Posterior cingulate gyrus (tissue), 11 donors: ENCODE measurements around the gene IPP.
"Not testable (repeated sequence)": the region's sequence is repeated elsewhere in the genome, so short reads cannot be mapped to it uniquely, and the experiment has no call there.

Experiments
- DNase-seq, 10 donors: peaks; one replicate each; pipeline versions ENCODE4 v3.0.0 to v3.0.0-alpha.2; 2020 to 2021; ENCODE audit warnings: mixed read lengths in 3 of 10
- intact Hi-C: fragments of 100-400 bp; cut with DNase I; formaldehyde crosslinking; loops from one replicate; pipeline ENCODE4 v1.15.1; 2023

The IPP gene

GRCh38 chr1:45750298-45751038 is at the start of gene IPP:
Gene IPP, minus strand, starts transcription at chr1:45750653. Its CDS starts 4,242 bp downstream, at chr1:45746411.
- peak; percentile 88 to 99 (median 92) for DNase-seq
- intact Hi-C loops: loop anchor here (2.0 kb wide), 2 partner anchors 52 to 64 kb away; partner anchors contain the start of genes GPBP1L1 and MAST2

DNA sequence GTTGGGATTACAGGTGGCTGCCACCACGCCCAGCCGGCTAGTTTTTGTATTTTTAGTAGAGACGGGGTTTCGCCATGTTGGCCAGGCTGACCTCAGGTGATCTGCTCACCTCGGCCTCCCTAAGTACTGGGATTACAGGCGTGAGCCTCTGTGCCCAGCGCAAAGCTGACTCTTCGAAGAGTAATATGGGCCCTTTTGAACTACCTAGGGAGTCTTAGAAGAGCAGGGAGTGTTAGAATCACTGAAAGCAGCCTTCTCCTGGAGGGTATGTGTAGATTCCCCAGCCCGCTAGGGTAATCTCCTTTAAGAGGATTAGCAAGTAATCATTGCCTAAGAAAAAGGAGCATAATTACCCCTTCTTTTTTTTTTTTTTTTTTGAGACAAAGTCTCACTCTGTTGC is 46.5 kb upstream of the IPP start:
- no peak for DNase-seq

DNA sequence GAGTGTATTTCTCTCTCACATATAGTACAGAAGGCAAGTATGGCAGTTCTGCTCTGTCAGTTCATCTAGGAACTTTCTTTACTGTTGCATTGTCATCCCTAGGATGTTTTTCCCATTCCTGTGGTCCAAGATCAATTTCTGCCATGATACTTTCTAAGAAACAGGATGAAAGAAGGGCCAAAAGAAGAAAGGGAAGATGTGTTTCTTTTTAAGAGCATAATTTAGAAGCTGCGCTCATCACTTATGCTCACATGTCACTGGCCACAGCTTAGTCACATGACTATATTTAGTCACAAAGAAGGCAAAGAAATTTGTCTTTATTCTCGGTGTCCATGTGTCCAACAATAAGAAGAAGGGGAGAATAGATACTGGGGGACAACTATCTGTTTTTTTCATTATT is 45.9 kb upstream of the IPP start:
- no peak for DNase-seq
- intact Hi-C loops: no loop called here

More for the DNA sequence above, 46.5 kb upstream of the IPP start:
- intact Hi-C loops: no loop called here

DNA sequence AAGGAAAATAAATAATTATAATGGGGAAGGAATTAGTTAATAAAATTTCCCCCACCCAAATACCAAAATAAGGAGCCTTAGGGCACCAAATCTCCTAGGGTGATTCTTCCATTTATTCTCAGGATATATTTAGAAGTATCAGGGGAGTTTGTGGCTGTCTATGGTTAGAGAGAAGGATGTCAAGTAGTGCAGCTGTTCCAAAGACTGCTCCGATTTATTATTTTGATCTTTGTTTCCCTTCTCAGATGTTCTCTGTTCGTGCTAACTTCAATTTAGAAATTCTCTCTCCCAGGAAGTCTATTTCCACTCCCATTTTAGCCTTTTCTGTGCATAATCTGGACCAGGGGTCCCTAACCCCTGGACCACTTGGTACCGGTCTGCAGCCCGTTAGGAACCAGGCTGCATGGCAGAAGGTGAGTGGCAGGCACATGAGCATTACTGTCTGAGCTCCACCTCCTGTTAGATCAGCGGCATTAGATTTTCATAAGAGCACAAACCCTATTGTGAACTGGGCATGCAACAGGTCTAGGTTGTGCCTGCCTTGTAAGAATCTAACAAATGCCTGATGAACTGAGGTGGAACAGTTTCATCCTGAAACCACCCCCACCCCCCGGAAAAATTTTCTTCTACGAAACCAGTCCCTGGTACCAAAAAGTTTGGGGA is 43.6 kb upstream of the IPP start:
- intact Hi-C loops: no loop called here

DNA sequence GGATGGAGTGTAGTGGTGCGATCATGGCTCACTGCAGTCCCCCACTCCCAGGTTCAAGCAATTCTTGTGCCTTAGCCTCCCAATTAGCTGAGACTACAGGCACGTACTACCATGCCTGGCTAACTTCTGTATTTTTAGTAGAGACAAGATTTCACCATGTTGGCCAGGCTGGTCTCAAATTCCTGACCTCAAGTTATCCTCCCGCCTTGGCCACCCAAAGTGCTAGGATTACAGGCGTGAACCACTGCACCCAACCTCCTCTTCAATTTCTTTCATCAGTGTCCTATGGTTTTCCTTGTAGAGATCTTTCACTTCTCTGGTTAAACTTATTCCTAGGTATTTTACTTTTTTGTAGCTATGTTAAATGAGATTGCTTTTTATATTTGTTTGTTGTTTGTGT is 42.3 kb upstream of the IPP start:
- intact Hi-C loops: no loop called here
- DNase-seq: no peak

More for the DNA sequence above, 43.6 kb upstream of the IPP start:
- DNase-seq: no peak

DNA sequence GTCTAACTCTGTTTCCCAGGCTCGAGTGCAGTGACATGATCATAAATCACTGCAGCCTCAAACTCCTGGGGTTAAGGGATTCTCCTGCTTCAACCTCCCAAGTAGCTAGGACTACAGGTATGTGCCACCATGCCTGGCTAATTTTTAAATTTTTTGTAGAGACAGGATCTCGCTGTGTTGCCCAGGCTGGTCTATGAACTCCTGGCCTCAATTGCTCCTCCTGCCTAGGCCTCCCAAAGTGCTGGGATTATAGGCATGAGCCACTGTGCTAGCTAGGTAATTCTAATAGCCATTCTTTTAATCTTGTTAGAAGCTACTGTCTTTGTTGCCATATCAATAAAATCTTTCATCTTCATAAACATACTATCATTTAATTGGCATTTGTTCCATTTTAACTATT is 39.1 kb upstream of the IPP start:
- intact Hi-C loops: no loop called here
- no peak for DNase-seq

DNA sequence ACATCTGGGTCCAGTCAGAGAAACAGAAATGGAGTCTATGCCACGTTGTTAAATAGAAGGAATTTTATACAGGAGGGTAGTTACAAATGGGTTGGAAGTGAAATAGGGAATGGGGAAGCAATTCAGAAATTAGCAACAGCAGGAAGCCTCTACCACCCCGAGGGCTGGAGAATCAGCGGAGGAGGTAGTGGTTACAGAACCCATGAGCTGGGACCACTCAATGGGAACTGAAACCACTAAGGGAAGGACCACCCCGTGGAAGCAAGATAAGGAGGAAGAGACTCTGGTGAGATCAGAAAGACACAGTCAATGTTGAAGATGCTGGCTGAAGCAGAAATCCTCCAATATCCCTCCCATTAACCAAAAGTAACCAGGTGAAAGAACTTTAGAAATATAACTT is 37.5 kb upstream of the IPP start:
- peak in 1 of 10 donors; percentile 7 for DNase-seq
- intact Hi-C loops: no loop called here

- intact Hi-C loops: no loop called here
- DNase-seq: no peak
Measured at GRCh38 chr1:45785583-45785982, 35.1 kb upstream of the IPP start.

- intact Hi-C loops: no loop called here
- DNase-seq: no peak
Measured at GRCh38 chr1:45775794-45776193, 25.3 kb upstream of the IPP start.

- intact Hi-C loops: no loop called here
- DNase-seq: no peak
Measured at GRCh38 chr1:45772971-45773370, 22.5 kb upstream of the IPP start.

DNA sequence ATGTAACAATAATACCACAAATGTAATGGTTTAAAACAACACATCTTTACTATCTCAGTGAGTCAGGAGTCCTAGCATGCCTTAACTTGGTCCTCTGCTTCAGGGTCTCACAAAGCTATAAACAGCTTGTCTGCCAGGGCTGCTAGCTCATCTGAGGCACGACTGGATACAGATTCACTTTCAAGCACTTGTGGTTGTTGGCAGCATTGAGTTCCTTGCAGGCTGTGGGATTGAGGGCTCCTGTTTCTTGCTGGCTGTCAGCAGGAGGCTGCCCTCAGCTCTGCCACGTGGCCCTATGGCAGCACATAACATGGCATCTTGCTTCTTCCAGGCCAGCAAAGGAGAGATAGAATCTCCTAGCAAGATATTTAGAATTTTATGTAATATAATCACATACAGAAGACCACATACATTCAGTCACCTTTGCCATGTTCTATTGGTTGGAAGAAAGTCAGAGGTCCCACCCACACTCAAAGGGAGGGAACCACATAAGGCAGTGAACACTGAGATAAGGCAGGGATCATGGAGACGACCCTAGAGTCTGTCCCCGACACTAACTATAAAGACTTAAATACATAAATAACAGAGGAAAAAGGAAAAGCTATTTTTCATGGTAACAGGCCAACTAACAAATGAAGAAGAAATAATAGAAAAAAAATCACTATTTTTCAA is 18.9 kb upstream of the IPP start:
- no peak for DNase-seq
- intact Hi-C loops: no loop called here

DNA sequence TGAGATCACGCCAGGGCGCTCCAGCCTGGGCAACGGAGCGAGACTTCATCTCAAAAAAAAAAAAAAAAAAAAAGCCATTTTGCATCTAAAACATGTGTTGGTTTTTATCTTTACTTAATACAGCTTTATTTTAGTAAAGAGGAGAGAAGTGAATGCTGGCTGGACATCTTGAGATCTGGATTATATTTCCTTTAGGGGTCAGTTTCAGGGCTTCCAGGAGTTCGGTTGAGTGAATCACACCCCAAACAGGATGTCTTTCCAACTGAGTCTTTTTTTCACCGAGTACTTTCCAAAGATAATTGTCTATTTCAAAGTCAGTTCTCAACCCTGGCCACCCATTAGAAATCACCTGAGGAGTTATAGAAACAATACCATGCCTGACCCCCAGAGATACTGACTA is 16.6 kb upstream of the IPP start:
- intact Hi-C loops: no loop called here
- DNase-seq: no peak

- no peak for DNase-seq
- intact Hi-C loops: no loop called here
Measured at GRCh38 chr1:45765999-45766792, 15.7 kb upstream of the IPP start.

DNA sequence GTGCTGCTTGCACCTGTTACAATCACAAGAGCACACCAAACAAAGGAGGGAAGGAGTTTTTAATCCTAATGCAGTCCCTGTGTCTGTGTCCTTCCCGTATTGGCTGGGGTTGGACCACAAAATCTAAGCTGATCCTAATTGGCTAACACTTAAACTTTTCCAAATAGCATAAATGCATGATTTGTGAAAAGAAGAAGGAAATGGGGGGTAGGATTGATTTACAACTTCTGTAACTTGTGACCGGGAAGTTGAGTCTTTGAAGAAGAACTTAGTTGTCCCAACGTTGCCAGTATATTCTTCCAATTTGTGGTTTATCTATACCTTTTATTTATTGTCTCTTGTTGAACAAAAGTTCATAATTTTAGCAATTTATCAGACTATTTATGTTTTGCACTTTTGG is 11.8 kb upstream of the IPP start:
- intact Hi-C loops: no loop called here
- DNase-seq: no peak

GRCh38 chr1:45755697-45756096 is 5.2 kb upstream of the IPP start:
- intact Hi-C loops: no loop called here
- no peak for DNase-seq

GRCh38 chr1:45753248-45754037 is 3.0 kb upstream of the IPP start:
- intact Hi-C loops: no loop called here
- no peak for DNase-seq

DNA sequence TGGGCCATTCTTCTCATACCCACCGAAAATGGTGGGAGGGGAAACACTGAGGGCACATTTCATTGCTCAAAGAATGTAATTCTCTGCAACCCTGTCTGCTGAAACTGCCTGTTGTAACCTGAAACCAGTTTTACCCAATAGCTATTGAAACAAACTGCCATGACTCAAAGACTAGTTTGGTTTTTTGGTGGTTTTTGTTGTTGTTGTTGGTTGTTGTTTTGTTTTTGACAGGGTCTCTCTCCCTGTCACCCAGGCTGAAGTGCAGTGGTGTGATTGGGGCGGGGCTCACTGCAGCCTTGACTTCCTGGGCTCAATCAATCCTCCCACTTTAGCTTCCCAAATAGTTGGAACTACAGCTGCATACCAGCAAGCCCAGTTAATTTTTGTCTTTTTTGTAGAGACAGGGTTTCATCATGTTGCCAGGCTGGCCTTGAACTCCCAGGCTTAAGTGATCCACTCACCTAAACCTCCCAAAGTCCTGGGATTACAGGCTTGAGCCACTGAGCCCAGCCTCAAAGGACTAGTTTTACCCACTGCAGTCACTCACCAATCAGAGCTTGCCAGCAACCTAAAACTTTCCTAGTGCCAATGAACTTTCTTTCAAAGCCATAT is 2.1 kb upstream of the IPP start:
- DNase-seq: no peak
- intact Hi-C loops: no loop called here

- intact Hi-C loops: no loop called here
- DNase-seq: no peak
Measured at GRCh38 chr1:45752014-45752413, 1.6 kb upstream of the IPP start.

GRCh38 chr1:45751039-45751838 is 786 bp upstream of the IPP start:
- intact Hi-C loops: loop anchor here (2.0 kb wide), 2 partner anchors 52 to 64 kb away; partner anchors contain the start of genes GPBP1L1 and MAST2
- not testable (repeated sequence) for DNase-seq
